ENCODE data around the gene RCL1.

DNA sequence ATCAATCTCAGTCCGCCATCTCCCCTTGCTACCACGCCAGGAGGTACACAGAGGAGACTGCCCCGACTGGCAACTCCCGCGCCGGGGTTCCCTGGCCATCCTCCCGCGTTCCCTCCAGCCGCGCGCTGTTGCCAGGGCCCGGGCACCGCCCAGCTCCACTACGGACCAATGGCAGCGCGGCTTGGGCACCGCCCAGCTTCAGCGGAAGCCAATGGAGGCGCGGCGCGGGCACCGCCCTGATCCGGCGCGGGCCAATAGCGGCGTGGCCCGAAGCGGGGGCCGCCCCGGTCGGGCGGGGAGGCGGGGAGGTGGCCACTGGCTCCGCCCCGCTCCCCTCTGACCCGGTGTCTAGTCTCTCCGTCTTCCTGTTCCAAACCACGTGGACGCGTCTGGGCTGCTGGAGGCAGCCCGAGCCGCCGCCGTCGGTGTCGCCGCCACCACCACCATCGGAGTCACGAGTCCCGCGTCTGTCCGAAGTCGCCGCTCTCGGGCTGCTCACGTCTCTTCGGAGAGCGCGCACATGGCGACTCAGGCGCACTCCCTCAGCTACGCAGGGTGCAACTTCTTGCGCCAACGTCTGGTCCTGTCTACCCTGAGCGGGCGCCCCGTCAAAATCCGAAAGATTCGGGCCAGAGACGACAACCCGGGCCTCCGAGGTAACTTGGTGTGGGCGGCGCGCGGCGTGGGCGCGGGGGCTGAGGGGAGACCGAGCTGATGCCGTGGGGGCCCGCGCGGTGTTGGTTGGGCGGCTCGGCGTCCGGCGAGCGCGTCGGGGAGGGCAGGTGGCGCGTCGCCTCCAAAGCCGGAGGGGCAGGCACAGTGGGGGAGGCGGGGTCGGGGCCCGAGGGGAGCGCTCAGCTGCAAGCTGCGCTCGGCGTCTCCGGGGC lies at the start of gene RCL1:
- no peak for TF ChIP-seq EZH2 (IDR thresholded peaks at IDR 0.05; ENCODE audit: low read depth)
- TF ChIP-seq, protein P1, sequence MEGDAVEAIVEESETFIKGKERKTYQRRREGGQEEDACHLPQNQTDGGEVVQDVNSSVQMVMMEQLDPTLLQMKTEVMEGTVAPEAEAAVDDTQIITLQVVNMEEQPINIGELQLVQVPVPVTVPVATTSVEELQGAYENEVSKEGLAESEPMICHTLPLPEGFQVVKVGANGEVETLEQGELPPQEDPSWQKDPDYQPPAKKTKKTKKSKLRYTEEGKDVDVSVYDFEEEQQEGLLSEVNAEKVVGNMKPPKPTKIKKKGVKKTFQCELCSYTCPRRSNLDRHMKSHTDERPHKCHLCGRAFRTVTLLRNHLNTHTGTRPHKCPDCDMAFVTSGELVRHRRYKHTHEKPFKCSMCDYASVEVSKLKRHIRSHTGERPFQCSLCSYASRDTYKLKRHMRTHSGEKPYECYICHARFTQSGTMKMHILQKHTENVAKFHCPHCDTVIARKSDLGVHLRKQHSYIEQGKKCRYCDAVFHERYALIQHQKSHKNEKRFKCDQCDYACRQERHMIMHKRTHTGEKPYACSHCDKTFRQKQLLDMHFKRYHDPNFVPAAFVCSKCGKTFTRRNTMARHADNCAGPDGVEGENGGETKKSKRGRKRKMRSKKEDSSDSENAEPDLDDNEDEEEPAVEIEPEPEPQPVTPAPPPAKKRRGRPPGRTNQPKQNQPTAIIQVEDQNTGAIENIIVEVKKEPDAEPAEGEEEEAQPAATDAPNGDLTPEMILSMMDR (conservative IDR thresholded peaks at IDR 0.05), result no peak
